ENCODE measurements around the gene ARID1A.

The ARID1A gene

DNA sequence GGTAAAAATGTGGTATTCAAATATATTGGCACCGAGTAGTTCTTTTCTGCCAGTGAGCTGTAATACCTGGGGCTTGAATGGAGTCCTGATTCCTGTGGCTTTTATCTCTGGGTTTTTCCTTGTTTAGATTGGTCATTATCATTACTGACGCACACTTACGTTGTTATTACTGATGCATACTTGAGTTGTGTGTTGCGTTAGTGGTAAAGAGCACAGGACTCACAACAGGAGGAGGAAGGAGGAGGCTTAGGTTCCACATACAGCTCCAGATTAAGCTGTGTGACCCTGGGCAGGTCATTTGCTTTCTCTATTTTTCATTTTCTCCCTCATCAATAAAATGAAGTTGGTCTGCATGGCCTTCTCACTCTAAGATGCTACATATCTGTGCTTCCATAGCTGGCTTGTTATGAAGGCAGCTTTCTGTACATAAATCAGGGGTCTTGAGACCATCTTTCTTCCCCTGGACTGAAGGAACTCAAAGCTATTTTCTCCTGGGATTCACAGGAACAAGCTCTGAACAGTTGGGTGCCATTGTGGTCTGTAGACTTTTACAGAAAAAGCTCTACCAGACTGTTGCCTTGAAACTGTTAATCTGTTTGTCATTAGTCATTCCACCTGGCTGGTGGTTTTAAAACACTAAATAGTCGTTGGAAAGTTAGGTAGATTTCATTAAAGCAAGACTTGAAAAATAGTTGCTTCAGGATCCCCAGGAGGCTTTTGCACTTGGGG lies 5.6 kb downstream of the ARID1A start:
- H3K9me2 ChIP-seq (replicated peaks; ENCODE audit: insufficient read depth, low read length): no peaks in the 10 kb centered on the region
- H3K9ac ChIP-seq (ENCODE audit: low read length): peak overlapping the region; percentile 93
- no peak overlapping the region for H3K4me3 ChIP-seq (ENCODE audit: insufficient read depth, low read length, poor library complexity, severe bottlenecking)
- H3K4me2 ChIP-seq (ENCODE audit: low read depth, low read length, poor library complexity, severe bottlenecking): peak overlapping the region; percentile 90
- peaks cover 100% of the 10 kb centered on the region for H3K79me2 ChIP-seq (ENCODE audit: insufficient read depth, low read length)
- H3K9me3 ChIP-seq (ENCODE audit: insufficient read depth, low read length): no peaks in the 10 kb centered on the region
- H3F3A ChIP-seq (ENCODE audit: insufficient read depth): peaks cover 8% of the 10 kb centered on the region; the same call in 1 of the 2 replicates
- no peak for TF ChIP-seq EZH2phosphoT487 (conservative IDR thresholded peaks at IDR 0.05; ENCODE audit: low read length)
- TF ChIP-seq, protein P1, sequence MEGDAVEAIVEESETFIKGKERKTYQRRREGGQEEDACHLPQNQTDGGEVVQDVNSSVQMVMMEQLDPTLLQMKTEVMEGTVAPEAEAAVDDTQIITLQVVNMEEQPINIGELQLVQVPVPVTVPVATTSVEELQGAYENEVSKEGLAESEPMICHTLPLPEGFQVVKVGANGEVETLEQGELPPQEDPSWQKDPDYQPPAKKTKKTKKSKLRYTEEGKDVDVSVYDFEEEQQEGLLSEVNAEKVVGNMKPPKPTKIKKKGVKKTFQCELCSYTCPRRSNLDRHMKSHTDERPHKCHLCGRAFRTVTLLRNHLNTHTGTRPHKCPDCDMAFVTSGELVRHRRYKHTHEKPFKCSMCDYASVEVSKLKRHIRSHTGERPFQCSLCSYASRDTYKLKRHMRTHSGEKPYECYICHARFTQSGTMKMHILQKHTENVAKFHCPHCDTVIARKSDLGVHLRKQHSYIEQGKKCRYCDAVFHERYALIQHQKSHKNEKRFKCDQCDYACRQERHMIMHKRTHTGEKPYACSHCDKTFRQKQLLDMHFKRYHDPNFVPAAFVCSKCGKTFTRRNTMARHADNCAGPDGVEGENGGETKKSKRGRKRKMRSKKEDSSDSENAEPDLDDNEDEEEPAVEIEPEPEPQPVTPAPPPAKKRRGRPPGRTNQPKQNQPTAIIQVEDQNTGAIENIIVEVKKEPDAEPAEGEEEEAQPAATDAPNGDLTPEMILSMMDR (IDR thresholded peaks at IDR 0.05; ENCODE audit: insufficient read depth, low read length, poor library complexity, severe bottlenecking): no peak
- H3K27ac ChIP-seq (ENCODE audit: low read depth, low read length): peak overlapping the region; percentile 1; the same call in 1 of the 2 replicates
- peaks cover 56% of the 10 kb centered on the region for H4K20me1 ChIP-seq (ENCODE audit: low read depth, low read length)
- no peaks in the 10 kb centered on the region for H3K27me3 ChIP-seq (ENCODE audit: low read length)
- H3K36me3 ChIP-seq (ENCODE audit: low read length): peaks cover 12% of the 10 kb centered on the region; the same call in 1 of the 2 replicates
- no peak overlapping the region for H2AFZ ChIP-seq (ENCODE audit: low read depth, low read length, severe bottlenecking)

DNA sequence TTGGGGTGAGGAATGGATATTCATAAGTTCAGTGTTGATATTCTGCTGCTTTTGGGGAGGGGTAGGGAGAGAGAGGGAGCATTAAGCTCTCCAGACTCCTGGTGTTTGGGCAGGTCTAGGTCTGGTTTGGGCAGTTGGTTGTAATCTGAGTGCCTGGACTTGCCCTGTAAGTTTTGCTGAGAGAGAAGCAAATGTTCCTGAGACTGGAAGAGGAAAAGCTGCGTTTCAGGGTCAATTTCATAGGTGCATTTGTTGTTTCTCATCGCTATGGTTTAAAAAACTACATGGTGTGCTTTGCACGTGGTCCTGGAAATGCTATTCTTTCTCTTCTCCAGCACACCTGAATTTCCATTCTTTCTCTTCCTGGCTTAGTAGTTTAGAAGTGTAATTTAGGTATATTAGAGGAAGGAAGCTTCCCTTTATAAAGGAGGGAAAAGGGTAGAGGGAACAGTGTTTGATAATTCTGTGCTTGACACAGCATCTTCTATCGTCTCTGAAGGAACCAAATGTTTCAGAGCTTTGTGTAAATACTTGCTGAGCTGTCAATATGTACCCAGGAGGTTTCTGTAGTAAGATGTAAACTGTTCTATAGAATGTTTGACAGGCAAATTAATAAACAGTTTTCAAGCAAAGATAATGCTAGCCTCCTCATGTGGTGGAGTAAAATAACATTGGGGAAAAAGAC lies 6.3 kb downstream of the ARID1A start:
- TF ChIP-seq, protein P1 (IDR thresholded peaks at IDR 0.05; ENCODE audit: insufficient read depth, low read length, poor library complexity, severe bottlenecking): no peak
- Histone ChIP-seq H3K9ac (ENCODE audit: low read length) (peak overlapping the region; percentile 93), H3K9me2 (replicated peaks; ENCODE audit: insufficient read depth, low read length) (no peaks in the 10 kb centered on the region), H3K9me3 (ENCODE audit: insufficient read depth, low read length) (no peaks in the 10 kb centered on the region), H3K4me3 (ENCODE audit: insufficient read depth, low read length, poor library complexity, severe bottlenecking) (no peak overlapping the region), H3K4me2 (ENCODE audit: low read depth, low read length, poor library complexity, severe bottlenecking) (peak overlapping the region; percentile 90), H3K27ac (ENCODE audit: low read depth, low read length) (peak overlapping the region; percentile 14; the same call in 1 of the 2 replicates), H2AFZ (ENCODE audit: low read depth, low read length, severe bottlenecking) (no peak overlapping the region), H4K20me1 (ENCODE audit: low read depth, low read length) (peaks cover 60% of the 10 kb centered on the region), H3K27me3 (ENCODE audit: low read length) (no peaks in the 10 kb centered on the region), H3K79me2 (ENCODE audit: insufficient read depth, low read length) (peaks cover 100% of the 10 kb centered on the region), H3K36me3 (ENCODE audit: low read length) (peaks cover 12% of the 10 kb centered on the region; the same call in 1 of the 2 replicates), H3F3A (ENCODE audit: insufficient read depth) (peaks cover 8% of the 10 kb centered on the region; the same call in 1 of the 2 replicates)

DNA sequence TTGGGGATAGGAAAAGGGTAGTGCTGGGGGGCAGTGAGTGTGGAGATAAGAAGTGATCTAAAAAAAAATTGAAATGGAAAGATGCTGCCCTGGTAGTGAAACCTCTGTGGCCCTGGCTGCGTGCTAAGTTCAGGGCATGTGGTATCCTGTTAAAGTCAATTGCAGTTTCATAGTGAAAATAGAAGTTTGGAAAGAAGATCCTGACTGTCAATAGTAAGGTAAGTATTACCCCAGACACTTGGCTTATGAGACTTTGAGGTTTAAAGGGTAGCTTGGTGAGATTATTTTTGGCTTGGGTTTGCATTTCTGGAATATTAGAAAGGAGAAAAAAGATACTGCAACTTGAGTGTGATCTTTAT lies 6.8 kb downstream of the ARID1A start:
- TF ChIP-seq EZH2phosphoT487 (conservative IDR thresholded peaks at IDR 0.05; ENCODE audit: low read length): no peak
- TF ChIP-seq, protein P1 (IDR thresholded peaks at IDR 0.05; ENCODE audit: insufficient read depth, low read length, poor library complexity, severe bottlenecking): no peak
- H3K9me2 ChIP-seq (replicated peaks; ENCODE audit: insufficient read depth, low read length): no peaks in the 10 kb centered on the region
- no peak overlapping the region for H2AFZ ChIP-seq (ENCODE audit: low read depth, low read length, severe bottlenecking)
- no peaks in the 10 kb centered on the region for H3K27me3 ChIP-seq (ENCODE audit: low read length)
- no peaks in the 10 kb centered on the region for H3K9me3 ChIP-seq (ENCODE audit: insufficient read depth, low read length)
- H3K4me2 ChIP-seq (ENCODE audit: low read depth, low read length, poor library complexity, severe bottlenecking): peak overlapping the region; percentile 90
- H3K36me3 ChIP-seq (ENCODE audit: low read length): peaks cover 12% of the 10 kb centered on the region
- no peak overlapping the region for H3K27ac ChIP-seq (ENCODE audit: low read depth, low read length)
- H3F3A ChIP-seq (ENCODE audit: insufficient read depth): peaks cover 8% of the 10 kb centered on the region; the same call in 1 of the 2 replicates
- 0 out of 2 replicates have a peak overlapping the region, but pooled peaks have one; percentile 93 for H3K9ac ChIP-seq (ENCODE audit: low read length)
- peaks cover 100% of the 10 kb centered on the region for H3K79me2 ChIP-seq (ENCODE audit: insufficient read depth, low read length)
- peaks cover 63% of the 10 kb centered on the region for H4K20me1 ChIP-seq (ENCODE audit: low read depth, low read length)
- H3K4me3 ChIP-seq (ENCODE audit: insufficient read depth, low read length, poor library complexity, severe bottlenecking): no peak overlapping the region
